Mesendoderm (in vitro differentiated cells): ENCODE data around the gene HSPA12B.

Experiments
- DNase-seq: peaks from one replicate; pipeline ENCODE4 v3.0.0; 2013
- H2AK5ac ChIP-seq: 2 replicates; pipeline ENCODE4 v1.6.1; 2013; ENCODE audit warnings: low read length, inconsistent platforms
- H2BK120ac ChIP-seq: 2 replicates; pipeline ENCODE4 v1.6.1; 2013; ENCODE audit warnings: low read depth, mild to moderate bottlenecking, low read length, moderate library complexity, mixed read lengths
- H2BK15ac ChIP-seq: replicated peaks from 2 replicates; pipeline ENCODE4 v1.6.1; 2013; ENCODE audit warnings: low read depth, mild to moderate bottlenecking, moderate library complexity
- H2BK5ac ChIP-seq: 2 replicates; pipeline ENCODE4 v1.6.1; 2013; ENCODE audit warnings: low read length, inconsistent platforms
- H3K18ac ChIP-seq: 2 replicates; pipeline ENCODE4 v1.6.1; 2013; ENCODE audit warnings: mild to moderate bottlenecking, low read length, mixed read lengths
- H3K23ac ChIP-seq: one replicate; pipeline ENCODE4 v1.6.1; 2013; ENCODE audit warnings: low read length
- H3K27ac ChIP-seq: 2 replicates; pipeline ENCODE4 v1.5.1; 2013; ENCODE audit warnings: low read depth, mild to moderate bottlenecking, inconsistent platforms, low read length, moderate library complexity
- H3K27me3 ChIP-seq: 2 replicates; pipeline ENCODE4 v1.6.1; 2013; ENCODE audit warnings: low read length, control low read depth, mild to moderate bottlenecking, inconsistent platforms; ENCODE audit not compliant: insufficient read depth, poor library complexity
- H3K36me3 ChIP-seq: 2 replicates; pipeline ENCODE4 v1.6.1; 2013; ENCODE audit warnings: low read length, inconsistent platforms; ENCODE audit not compliant: control insufficient read depth, insufficient read depth
- H3K4ac ChIP-seq: one replicate; pipeline ENCODE4 v1.6.1; 2013; ENCODE audit warnings: low read depth, mild to moderate bottlenecking, low read length, moderate library complexity
- H3K4me1 ChIP-seq: 2 replicates; pipeline ENCODE4 v1.6.1; 2013; ENCODE audit warnings: low read depth, low read length, inconsistent platforms; ENCODE audit not compliant: control insufficient read depth
- H3K4me2 ChIP-seq: 2 replicates; pipeline ENCODE4 v1.6.1; 2013; ENCODE audit warnings: low read length
- H3K4me3 ChIP-seq: 2 replicates; pipeline ENCODE4 v1.5.1; 2013; ENCODE audit warnings: mild to moderate bottlenecking, low read length
- H3K56ac ChIP-seq: one replicate; pipeline ENCODE4 v1.6.1; 2013; ENCODE audit warnings: low read length
- H3K79me1 ChIP-seq: 2 replicates; pipeline ENCODE4 v1.6.1; 2013; ENCODE audit warnings: low read length, inconsistent platforms
- H3K79me2 ChIP-seq: 2 replicates; pipeline ENCODE4 v1.6.1; 2013; ENCODE audit warnings: mild to moderate bottlenecking, low read length; ENCODE audit not compliant: control insufficient read depth, insufficient read depth
- H3K9ac ChIP-seq: 2 replicates; pipeline ENCODE4 v1.6.1; 2013; ENCODE audit warnings: low read length, inconsistent platforms
- H4K5ac ChIP-seq: one replicate; pipeline ENCODE4 v1.6.1; 2013; ENCODE audit warnings: low read length
- H4K8ac ChIP-seq: one replicate; pipeline ENCODE4 v1.6.1; 2013; ENCODE audit warnings: low read depth, mild to moderate bottlenecking, control low read depth, low read length, moderate library complexity
- WGBS: extraction: QIAGEN DNeasy Blood & Tissue Kit; methylation state at CpG from one replicate; pipeline ENCODE4 v1.1.7; 2013; ENCODE audit warnings: low lambda C conversion rate, missing lambda C conversion rate; ENCODE audit not compliant: insufficient coverage; ENCODE audit errors: extremely low coverage; 5-methylcytosine and 5-hydroxymethylcytosine counted together

The HSPA12B gene

GRCh38 chr20:3728354-3728753 is 4.1 kb upstream of the HSPA12B start:
- Histone ChIP-seq H3K27ac (no peak overlapping the region), H3K4me1 (peaks cover 2% of the 10 kb centered on the region), H3K56ac (no peak overlapping the region), H3K36me3 (no peaks in the 10 kb centered on the region), H4K5ac (no peak overlapping the region), H3K4ac (no peak overlapping the region), H3K27me3 (no peaks in the 10 kb centered on the region), H3K9ac (no peak overlapping the region), H2BK120ac (no peak overlapping the region), H3K4me3 (no peak overlapping the region), H3K18ac (no peak overlapping the region), H4K8ac (no peak overlapping the region), H2AK5ac (no peak overlapping the region), H3K79me1 (no peaks in the 10 kb centered on the region), H2BK5ac (no peak overlapping the region), H3K4me2 (no peak overlapping the region), H3K23ac (no peak overlapping the region), H2BK15ac (no peak overlapping the region), H3K79me2 (no peaks in the 10 kb centered on the region)
- WGBS = no CpG with 5 or more reads among the region's 5 CpGs
- no peak for DNase-seq

GRCh38 chr20:3728876-3729275 is 3.6 kb upstream of the HSPA12B start:
- H3K27me3 ChIP-seq = no peaks in the 10 kb centered on the region
- no peak overlapping the region for H2BK120ac ChIP-seq
- no peak overlapping the region for H2BK15ac ChIP-seq
- H4K8ac ChIP-seq = no peak overlapping the region
- no peak overlapping the region for H3K4me2 ChIP-seq
- peaks cover 2% of the 10 kb centered on the region for H3K4me1 ChIP-seq
- no peak overlapping the region for H2BK5ac ChIP-seq
- no peaks in the 10 kb centered on the region for H3K79me2 ChIP-seq
- H3K79me1 ChIP-seq = no peaks in the 10 kb centered on the region
- no peak overlapping the region for H3K18ac ChIP-seq
- H4K5ac ChIP-seq = no peak overlapping the region
- no peaks in the 10 kb centered on the region for H3K36me3 ChIP-seq
- H2AK5ac ChIP-seq = no peak overlapping the region
- H3K56ac ChIP-seq = no peak overlapping the region
- H3K4me3 ChIP-seq = no peak overlapping the region
- H3K27ac ChIP-seq = no peak overlapping the region
- no peak overlapping the region for H3K9ac ChIP-seq
- WGBS = no CpG with 5 or more reads among the region's 3 CpGs
- no peak for DNase-seq
- H3K4ac ChIP-seq = no peak overlapping the region
- H3K23ac ChIP-seq = no peak overlapping the region

DNA sequence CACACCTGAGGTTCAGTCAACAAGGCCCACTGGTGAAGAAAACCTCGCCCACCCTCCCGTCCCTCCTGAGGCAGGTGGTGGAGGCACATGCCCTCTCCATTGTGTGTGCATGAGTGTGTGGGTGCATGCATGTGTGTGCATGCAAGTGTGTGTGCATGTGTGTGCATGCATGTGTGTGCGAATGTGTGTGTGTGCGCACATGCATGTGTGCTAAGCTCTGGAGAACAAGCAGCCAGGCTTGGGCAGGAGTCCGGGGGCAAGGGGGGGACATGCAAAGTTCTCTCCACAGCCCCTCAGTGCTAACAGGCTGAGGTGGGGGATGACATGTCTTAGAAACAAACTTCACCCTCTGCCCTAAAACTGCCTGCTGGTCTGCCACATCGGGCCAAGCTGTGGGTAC is 3.1 kb upstream of the HSPA12B start:
- no peak for DNase-seq
- H2BK15ac ChIP-seq = no peak overlapping the region
- H3K18ac ChIP-seq = no peak overlapping the region
- H3K79me2 ChIP-seq = no peaks in the 10 kb centered on the region
- H3K27me3 ChIP-seq = no peaks in the 10 kb centered on the region
- H4K8ac ChIP-seq = no peak overlapping the region
- WGBS = no CpG with 5 or more reads among the region's 6 CpGs
- no peak overlapping the region for H2BK120ac ChIP-seq
- no peak overlapping the region for H3K4me3 ChIP-seq
- no peak overlapping the region for H4K5ac ChIP-seq
- H3K9ac ChIP-seq = no peak overlapping the region
- no peak overlapping the region for H2AK5ac ChIP-seq
- H3K23ac ChIP-seq = no peak overlapping the region
- H3K56ac ChIP-seq = no peak overlapping the region
- no peak overlapping the region for H3K27ac ChIP-seq
- H3K4me1 ChIP-seq = peaks cover 2% of the 10 kb centered on the region
- H3K4me2 ChIP-seq = no peak overlapping the region
- H3K36me3 ChIP-seq = no peaks in the 10 kb centered on the region
- H3K79me1 ChIP-seq = no peaks in the 10 kb centered on the region
- H3K4ac ChIP-seq = no peak overlapping the region
- no peak overlapping the region for H2BK5ac ChIP-seq

- DNase-seq = no peak
- no peak overlapping the region for H4K8ac ChIP-seq
- no peak overlapping the region for H3K4ac ChIP-seq
- no CpG with 5 or more reads among the region's 8 CpGs for WGBS
- H3K79me2 ChIP-seq = no peaks in the 10 kb centered on the region
- H3K18ac ChIP-seq = no peak overlapping the region
- no peak overlapping the region for H2AK5ac ChIP-seq
- no peak overlapping the region for H3K4me3 ChIP-seq
- no peak overlapping the region for H3K27ac ChIP-seq
- no peak overlapping the region for H2BK5ac ChIP-seq
- H2BK120ac ChIP-seq = no peak overlapping the region
- no peak overlapping the region for H4K5ac ChIP-seq
- no peak overlapping the region for H3K4me2 ChIP-seq
- H3K79me1 ChIP-seq = no peaks in the 10 kb centered on the region
- no peaks in the 10 kb centered on the region for H3K27me3 ChIP-seq
- H3K36me3 ChIP-seq = no peaks in the 10 kb centered on the region
- no peak overlapping the region for H3K56ac ChIP-seq
- no peak overlapping the region for H3K23ac ChIP-seq
- no peak overlapping the region for H2BK15ac ChIP-seq
- no peak overlapping the region for H3K9ac ChIP-seq
- peaks cover 2% of the 10 kb centered on the region for H3K4me1 ChIP-seq
Measured at GRCh38 chr20:3729811-3730540, 2.5 kb upstream of the HSPA12B start.

DNA sequence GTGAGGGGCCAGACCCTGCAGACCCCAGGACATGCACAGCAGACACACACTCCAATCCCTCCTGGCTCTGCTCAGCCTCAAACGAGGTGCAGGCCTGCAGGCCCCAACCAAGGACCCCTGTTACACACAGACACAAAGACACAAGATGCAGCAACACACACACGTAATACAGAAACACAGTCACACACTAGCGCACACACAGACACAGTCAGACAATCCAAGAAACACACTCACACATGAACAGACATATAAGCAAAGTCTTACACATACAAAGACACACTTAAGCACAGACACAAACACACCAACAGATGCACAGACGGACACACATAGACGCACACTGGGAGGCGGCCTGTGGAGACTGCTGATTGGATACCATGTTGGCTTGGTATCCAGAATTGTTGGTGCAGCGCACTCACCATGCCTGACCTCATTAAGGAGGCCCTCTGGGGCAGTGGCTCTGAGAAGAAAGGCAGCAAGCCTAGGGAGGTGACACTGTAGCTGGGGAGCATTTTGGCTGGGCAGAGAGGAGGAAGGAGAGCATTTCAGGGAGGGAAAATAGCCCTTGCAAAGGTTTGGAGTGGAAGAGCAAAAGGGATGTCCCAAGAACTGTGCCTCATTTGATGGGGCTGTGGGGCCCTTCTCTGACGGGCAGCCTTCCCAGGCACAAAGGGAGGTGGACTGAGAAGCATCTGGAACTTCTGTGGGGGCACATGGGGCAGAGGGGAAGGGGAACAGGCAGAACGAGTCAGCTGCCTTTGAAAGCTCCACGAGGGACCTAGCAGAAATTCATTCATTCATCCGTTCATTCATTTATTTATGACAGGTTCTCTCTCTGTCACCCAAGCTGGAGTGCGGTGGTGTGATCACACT is 1.4 kb upstream of the HSPA12B start:
- Histone ChIP-seq H3K36me3 (no peaks in the 10 kb centered on the region), H3K27ac (no peak overlapping the region), H2BK15ac (no peak overlapping the region), H4K5ac (no peak overlapping the region), H3K4me2 (no peak overlapping the region), H4K8ac (no peak overlapping the region), H2AK5ac (no peak overlapping the region), H3K4ac (no peak overlapping the region), H3K79me2 (no peaks in the 10 kb centered on the region), H3K79me1 (no peaks in the 10 kb centered on the region), H3K56ac (no peak overlapping the region), H3K4me1 (peaks cover 2% of the 10 kb centered on the region), H3K23ac (no peak overlapping the region), H3K4me3 (no peak overlapping the region), H2BK120ac (no peak overlapping the region), H2BK5ac (no peak overlapping the region), H3K27me3 (no peaks in the 10 kb centered on the region), H3K18ac (no peak overlapping the region), H3K9ac (no peak overlapping the region)
- no peak for DNase-seq
- no CpG with 5 or more reads among the region's 12 CpGs for WGBS
